RPMI8226 (cell line): ENCODE measurements around the gene AHNAK.
A peak's percentile ranks its signal among the peaks of the same experiment; 100 is the strongest.
"Not testable (repeated sequence)": the region's sequence is repeated elsewhere in the genome, so short reads cannot be mapped to it uniquely, and the experiment has no call there.

ENCODE experiments used
- DNase-seq: peaks from one replicate; pipeline ENCODE4 v3.0.0-alpha.2; 2015

AHNAK gene

DNA sequence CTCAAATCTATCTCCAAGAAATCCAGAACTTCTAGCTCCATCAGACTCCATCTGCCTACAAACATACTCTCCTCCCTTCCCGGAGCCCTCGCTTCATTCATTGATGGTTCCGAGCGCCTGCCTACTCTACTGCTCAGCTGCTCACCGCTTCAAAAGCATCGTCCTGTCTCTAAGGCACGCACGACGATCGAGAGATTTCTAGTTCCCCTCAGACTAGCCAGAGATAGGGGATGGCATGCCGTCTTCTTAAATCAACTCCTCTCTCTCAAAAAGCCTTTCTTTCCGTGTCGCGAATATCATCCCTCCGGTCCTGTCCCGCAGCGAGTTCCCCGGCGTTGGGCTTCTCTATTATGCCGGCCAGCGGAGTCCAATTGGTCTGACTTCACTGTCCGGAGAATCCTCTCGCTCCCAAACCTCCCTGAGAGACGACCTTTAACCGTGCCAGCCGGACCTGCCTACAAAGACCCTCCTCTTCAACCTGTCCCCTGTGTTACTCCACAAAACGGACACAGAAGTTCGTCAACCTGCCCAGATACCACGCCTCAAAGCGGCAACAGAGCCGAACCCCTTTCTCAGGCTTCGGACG, 26.5 kb upstream of the AHNAK start:
- peak; percentile 69 for DNase-seq

DNA sequence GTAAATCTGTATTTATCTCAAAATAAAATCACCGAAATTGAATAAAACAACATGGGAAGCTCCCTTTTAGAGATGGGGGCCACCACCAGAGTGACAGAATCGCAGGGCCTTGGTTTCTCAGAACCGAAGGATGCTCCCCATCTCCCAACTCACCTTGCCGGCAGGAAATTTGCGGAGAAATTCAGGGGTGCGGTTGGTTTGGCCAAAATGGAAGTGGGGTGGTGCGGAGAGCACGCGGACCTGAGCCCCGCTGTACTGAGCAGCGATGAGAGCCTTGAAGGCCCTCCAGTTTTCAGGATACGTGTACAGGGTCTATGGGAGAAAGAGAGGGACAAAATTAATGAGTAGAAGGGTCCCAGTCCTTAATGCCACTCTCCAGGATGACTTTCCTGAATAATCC, 25.8 kb upstream of the AHNAK start:
- DNase-seq = no peak

DNA sequence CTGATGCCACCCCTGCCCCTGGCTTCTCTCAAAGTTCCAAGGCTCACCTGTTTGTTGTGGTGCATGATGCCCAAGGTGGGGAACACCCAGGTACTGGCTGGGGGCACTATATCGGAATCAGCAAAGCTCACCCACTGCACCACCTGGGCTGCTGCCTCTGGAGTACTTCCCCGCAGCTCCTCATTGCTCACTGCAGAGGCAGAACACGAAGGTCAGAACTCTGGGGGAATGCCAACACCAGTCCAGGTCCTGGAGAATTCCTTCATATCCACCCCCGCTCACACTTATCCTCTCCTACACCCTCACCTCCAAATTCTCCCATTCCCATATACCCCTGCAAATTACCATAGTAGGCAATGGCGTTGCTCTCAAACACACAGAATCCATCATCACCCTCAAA, 24.9 kb upstream of the AHNAK start:
- DNase-seq = not testable (repeated sequence)

DNA sequence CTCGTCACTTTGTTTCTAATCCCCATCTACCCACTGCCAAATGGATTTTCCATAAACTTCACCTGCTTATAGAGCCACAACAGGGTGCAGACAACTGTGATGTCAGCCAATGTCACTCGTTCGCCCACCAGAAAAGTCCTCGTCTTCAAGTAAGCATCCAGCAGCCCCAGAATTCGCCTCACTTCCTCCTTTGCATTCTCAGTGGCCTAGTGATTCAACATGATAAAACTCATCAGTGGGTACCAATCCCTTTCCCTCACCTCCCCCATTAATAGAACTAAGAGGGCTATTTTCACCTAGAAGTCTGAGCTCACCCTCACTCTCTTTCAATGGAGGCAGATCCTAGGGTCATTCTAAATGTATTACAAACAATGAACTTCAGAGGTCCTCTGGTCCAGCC, 24.3 kb upstream of the AHNAK start:
- DNase-seq = not testable (repeated sequence)

DNA sequence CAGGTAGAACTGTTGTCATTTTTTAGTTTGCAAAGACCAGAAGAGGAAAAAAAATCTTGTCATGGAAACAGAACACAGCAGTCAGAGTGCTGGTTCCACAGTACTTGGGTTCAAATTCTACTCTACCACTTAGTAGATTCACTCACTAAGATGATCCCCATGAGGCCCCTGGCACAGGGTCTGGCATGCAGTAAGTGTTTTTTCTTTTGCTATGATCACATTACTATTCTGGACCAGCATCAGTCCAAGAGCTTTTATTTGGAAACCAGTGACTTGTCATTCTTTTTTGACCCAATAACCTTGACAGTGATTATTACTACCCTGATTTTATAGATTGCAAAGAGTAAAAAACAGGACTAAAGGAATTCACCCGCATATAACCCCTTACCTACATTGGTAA, 23.0 kb upstream of the AHNAK start:
- no peak for DNase-seq

DNA sequence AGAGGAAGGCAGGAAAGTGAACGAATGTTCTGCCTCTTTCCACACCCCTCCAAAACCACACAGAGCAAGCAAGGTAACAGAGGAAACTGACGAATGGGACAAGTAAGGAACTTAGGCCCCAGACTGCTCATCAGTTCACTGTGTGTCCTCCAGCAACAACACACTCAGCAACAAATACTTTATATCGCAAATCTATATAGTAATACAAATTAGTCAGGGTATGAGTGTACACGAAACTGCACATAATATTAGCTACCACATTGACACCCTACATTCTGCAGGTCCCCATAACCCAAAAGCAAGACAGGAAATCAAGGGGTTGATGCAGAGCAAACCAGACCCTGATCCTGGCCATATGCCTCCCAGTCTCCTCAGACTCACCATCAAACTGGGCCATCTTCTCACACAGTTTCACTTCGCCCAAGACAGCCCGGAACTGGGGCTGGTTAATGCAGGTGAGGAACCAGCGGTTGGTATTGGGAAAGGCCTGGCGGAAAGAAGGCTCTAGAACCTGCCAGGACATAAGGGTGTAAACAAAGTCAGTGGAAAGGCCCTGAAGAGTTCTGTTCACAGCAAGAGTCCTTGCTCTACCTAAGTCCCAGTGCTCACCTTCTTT, 20.5 kb upstream of the AHNAK start:
- no peak for DNase-seq

DNA sequence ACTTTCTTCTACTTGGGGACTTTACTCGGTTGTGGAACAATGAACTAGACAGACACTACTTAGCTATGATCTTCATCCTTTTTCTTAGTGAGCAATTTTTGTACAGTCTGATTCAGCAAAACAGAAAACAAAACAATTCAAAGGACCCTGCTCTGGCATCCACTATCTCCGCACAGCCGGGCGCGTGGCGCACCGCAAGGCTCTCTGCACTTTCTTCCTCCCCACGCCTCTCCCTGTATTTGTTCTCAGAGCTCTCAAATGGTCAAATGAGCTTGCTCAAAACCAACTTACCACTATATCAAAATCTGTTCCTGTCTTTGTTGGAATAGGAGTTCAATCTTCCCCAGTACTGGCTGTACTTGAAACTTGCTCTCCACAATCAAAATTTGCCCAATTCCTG, 19.6 kb upstream of the AHNAK start:
- no peak for DNase-seq

DNA sequence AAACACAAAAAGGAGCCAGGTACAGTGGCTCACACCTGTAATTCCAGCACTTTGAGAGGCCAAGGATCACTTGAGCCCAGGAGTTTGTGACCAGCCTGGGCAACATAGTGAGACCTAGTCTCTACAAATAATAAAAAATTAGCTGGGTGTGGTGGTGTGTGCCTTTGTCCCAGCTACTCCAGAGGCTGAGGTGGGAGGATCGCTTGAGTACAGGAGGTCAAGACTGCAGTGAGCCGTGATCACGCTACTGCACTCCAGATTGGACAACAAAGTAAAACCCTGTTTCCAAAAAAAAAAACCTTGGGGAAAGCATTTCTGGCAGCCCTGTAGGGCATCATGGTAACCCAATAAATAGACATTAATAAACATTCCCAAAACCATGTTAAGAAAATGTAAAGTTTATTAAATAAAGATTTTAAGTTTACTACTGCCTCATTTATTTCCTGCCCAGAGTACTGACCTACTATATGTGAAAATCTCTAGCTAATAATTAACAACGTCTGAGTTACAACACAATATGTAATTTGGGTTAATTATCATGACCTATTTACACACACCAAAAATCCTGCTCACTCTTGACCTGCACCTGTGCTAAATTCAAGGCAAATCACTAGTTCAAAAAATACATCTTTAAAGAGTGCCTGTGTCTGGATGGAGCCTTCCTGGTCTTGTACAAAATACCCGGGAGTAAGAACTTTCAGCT, 18.6 kb upstream of the AHNAK start:
- DNase-seq = no peak

DNA sequence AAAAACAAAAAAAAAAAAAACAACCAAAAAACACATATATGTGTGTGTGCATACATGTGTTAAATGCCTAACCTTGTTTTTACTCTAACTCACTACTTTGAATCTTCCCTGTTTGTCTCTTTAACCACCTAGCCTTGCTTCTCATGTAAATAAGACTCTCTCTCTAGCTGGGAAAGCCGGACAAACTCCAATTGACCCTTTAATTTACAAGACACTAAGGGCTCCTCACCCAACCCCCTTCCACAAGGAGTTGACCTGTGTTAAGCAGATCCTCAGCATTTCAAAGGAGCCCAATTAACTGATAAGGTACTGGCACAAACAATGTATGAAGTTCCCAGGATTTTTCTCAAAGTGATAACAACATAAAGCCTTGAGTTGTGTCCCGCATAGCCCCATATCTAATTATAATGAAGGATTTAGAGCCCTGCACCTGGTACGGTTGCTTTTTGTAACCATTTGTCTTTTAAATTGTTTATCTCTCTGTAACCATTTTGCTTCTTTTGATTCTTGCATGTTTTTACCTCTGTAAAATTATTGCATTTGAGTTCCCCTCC, 15.1 kb upstream of the AHNAK start:
- not testable (repeated sequence) for DNase-seq

DNA sequence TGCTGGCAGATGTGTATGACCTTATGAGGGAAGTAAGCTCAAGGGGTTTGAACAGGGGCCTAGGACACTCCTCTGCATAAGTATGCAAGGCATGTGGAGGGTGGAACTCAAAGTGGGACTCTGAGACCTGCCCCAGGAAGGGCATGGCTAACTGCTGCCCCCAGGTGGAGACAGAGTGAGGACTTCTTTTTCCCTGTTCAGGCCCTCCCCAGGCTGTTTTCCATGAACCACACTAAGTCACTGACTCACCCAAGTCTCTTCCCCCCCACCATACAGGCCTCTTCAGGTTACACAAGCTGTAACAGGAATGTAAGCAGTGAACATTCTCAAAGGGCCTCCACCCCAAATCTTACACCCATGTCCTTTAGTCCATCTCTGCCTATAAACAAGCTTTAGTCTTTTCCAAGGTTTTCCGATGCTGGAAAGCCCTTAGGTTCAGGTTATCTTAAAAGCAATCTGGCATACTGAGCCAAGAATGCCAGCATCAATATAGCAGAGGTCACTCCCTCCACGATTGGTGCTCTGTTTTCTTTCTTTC, 14.0 kb upstream of the AHNAK start:
- peak; percentile 88 for DNase-seq

DNA sequence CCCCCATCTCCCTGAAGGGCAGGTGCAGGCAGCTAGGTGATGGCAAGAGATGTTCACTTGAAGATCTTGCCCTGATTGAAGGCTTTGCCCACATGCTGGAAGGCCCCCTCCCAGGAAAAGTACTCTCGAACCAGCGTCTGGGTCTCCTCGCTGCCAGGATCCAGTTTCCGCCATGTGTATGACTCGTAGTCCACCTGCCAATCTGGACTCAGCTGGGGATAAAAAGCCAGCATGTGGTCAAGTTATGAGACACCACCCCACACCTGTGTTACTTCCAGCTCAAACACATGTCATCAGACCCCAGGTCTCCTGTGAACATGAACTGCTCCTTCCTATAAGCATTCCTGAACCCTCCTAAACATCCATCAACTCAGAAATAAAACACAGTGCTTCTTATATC, 13.0 kb upstream of the AHNAK start:
- DNase-seq = not testable (repeated sequence)

DNA sequence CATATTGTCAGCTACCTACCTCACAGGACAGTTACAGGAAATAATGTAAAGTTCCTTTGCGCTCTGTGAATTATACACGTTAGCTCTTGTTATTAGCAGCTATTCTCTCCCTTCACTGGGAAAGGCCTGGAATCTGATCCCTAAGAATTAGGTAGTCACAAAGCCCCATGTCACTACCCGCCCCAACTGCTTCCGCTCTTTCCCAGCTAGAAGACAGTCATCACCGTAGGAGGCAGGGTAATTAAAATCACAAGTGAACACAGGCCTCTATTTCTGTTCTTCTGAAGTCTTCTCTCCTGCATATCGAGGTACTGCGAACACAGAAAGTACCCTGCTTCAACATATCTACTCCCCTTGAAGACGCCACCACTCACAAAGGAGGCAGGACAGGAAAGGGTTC, 12.6 kb upstream of the AHNAK start:
- DNase-seq = no peak

DNA sequence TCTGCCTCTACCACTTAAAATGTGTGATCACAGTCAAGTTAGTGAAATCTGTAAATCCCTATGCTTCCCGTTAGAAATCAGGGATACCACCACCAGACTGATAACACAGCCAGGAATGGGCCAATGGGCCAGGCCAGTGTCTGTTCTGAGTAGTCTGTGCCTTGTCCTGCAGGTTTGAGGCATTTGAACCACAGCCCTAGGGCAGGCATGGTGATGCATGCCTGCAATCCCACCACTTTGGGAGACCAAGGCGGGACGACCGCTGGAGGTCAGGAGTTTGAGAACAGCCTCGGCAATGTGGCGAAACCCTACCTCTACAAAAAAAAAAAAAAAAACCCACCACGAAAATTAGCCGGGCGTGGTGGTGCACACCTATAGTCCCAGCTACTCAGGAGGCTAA, 12.1 kb upstream of the AHNAK start:
- no peak for DNase-seq

DNA sequence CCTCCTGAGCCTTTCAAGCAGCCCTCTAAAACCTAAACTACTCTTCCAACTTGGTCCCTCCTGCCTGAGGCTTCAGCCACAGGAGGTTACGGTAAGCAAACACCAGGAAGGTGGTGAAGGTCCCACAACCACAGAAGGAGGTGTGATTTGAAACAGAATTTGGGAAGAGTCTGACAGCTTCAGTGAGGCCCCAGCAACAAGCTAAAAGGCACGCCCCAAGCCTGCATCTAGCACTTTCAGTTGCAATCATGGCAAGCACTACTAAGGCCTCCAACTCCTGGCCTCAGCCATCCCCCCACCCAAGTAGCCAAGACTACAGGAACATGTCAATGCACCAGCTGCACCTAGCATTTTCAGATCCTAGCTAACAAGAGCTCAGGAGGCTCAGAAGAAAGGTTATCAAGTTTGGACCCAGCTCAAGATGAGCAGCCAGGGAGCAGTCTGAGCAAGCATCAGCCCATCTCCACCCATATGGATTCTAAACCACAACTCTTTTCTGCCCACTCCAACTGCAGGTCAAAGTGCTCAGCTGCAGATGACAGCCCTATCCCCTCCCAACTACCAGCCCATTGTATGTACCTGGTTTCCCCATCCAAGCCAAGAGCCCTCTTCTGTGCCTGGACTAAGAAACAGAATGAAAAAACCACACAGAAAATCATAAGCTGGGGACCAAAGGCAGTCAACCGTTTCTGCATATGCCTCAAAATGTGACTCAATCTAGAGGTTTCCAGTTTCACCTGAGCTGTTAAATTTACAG, 10.4 kb upstream of the AHNAK start:
- DNase-seq = peak; percentile 94

DNA sequence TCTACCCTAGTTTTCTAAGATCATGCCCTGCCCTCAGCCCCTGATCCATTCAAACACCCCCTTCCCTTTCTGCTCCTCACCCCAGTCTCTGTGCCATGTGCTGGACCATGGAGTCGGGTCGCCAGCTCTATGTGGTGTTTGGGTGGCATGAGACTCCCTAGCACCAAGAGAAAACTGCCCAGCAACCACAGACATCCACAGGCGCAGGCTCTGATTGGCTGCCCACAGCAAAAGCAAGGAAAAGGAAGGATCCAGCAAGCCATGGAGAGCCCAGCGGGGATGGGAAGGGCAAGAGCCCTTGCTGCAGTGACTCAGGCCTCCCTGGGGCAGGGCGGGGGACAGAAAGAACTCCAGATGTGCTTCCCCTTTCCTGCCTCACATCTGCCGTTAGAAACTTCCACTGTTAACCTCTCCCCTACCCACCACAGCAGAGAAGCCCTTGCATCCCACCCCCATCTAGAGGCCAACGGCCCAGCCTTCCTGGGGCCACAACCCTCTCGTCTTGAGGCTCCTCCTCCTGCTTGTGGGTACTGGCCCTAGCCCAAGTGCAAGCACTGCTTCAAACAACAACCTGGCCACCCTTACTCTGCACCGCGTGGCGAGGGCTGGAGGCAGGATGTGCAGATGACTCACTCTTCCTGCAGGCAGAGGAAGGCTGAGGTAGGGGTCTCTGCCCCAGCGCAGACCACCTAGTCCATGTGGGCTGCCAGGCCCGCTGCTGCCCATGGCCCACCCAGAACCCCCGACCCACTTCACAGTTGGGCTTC, 9.7 kb upstream of the AHNAK start:
- peak; percentile 99 for DNase-seq

DNA sequence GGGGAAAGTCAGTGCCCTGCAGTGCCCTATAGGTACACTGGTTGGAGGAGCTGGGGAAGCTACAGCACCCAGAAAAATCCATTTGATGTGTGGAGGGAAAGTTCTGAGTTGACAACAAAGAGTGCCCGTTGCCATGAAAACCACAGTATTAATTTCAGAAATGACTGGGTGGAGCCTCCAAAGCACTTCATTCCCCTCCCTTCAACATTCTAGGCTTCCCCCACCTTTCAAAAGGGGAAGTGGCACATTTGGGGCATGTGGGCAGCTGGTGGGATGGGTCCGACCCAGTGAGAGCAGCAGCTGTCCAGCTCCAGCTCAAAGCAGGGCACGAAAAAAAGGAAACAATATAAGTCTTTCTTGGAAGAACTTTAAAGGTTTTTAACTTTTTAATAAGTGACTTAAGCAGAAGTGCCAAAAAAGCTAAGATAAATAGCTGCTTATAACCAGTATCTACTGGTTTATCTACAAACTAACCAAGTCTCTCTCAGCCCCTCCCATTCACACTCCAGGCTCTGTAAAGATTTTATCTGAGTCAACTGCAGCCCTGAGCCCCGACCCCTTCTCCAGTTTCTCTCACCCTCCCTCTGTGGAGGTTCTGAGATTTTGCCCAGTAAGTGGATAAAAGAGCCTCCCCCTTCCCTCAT, 9.0 kb upstream of the AHNAK start:
- DNase-seq = peak; percentile 97

DNA sequence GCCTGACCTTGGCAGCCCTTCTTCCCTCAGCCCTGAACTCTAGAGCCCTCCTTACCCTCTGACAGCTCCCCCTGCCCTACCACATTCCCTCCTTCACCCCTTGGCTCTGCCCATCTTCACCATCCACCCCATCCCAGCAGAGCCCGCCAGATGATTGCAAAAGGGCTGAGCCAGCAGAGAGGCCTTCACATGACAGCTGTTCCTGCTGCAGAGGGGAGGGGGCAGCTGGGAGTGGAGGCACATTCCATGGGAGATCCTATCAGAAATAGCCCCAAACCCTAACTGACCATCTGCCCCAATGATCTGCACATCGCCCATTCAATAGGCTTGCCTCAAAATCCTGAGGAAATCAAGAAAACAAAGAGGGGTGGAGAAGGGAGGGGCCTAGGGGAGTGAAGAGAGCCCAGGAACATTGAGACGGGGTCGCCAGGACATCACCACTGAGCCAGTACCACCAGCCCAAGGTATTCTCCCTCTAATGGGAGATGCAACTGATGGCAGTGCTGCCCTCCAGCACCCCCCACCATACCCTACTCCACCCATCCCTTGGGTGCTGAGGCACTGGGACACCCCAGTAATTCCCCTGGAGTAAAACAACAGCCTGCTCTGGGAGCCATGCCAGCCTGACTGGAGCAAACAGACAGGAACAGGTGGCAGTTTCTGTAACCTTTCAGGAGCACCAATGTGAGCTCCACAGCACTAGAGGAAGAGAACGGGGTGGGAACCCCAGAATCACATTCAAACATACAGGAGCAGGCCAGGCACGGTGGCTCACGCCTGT, 8.0 kb upstream of the AHNAK start:
- DNase-seq = peak; percentile 80

DNA sequence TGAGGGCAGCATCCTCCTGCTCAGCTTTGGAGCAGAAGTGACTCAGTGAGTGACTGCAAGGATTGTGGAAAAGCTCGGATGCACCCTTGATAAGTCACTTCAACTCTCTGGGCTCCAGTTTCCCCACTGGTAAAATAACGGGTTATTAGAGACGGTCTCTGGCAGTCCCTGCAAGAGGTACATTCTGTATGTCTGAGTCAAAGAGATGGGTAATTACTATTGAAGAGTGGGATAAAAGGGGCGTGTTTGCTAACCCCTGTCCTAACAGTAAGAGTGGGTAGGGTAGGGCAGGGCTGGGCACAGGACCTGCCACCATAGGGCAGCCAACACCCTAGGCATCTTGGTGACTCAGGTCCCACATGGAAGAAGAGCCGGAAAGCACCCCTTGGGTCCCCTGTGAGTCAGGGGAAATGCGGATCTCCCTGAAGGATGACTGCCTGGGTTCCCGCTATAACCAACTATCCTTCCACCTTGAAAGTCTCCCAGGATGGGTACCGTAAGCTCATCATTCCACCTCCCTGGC, 7.3 kb upstream of the AHNAK start:
- DNase-seq = no peak

DNA sequence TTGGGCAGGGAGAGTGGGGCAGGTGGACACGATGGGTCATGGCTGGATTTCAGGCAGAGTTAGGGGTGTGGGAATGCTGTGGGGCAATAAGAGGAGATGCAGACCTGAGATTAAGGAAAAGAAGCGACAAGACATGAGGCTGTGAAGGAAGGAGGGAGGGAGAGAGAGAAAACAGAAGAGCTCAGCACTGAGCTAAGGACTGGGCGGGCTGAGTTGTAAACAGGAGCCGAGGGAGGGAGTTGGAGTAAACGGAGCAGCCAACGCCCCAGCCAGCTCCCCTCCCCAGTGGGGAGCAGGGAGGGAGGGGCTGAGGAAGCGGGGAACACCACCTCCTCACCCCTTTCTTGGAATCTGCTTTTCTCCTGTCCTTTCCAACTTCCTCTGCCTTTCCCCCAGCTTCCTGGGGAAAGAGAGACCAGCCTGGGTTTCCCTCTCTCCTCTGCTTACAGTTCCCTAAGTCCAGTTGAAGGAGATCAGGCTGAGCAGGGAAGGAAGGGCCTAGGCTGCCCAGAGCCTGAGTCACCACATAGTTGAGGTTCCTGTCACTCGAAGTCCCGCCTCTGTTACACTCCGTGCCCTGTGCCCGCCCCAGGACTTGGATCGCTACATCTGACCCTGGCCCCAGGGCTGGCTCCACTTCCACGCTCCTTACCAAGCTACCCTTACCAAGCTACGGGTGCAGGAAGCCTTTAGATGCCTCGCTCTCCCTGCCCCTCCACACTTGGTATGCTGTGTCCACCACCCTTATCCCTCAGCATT, 6.7 kb upstream of the AHNAK start:
- peak; percentile 96 for DNase-seq

DNA sequence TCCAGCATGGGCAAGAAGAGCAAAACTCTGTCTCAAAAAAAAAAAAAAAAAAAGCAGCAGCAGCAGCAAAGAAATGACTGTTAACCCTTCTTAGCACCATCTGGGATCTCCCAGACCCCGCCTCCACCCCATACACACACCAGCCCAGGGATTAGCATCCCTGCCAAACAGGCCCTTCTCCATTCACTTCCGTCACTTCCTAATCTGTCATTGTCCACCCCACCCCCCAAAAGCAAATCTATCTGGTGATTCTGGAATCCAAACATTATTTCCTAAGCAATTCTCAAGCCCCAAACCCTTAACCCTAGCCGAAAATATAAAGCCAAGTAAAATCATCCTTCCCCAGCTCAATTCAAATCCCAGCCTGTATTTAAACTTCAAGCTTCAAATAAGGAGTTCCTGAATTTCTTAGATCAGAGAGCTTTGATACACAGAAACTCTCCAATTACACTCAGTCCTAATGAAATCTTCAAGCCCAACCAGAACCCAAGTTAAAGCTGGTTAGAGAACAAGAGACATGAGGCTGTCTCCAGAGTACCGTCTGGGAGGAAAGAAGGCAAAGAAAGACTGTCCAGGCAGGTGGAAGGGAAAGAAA, 6.0 kb upstream of the AHNAK start:
- peak; percentile 47 for DNase-seq
